ENCODE results near the gene FAM117A.
"Not testable (repeated sequence)": the region's sequence is repeated elsewhere in the genome, so short reads cannot be mapped to it uniquely, and the experiment has no call there.

Gene FAM117A

GRCh38 chr17:49680314-49680713, 83.6 kb downstream of the FAM117A start:
- DNase-seq (ENCODE audit: low read depth in 1 of 2, low spot score in 1 of 2): no peak

GRCh38 chr17:49677933-49678847, 85.7 kb downstream of the FAM117A start, which contains the start of gene SPOP:
Gene SPOP, minus strand, starts transcription at chr17:49678097. Its CDS starts 55,287 bp downstream, at chr17:49622810.
- peak; percentile 98 for DNase-seq (ENCODE audit: low read depth in 1 of 2, low spot score in 1 of 2)

DNA sequence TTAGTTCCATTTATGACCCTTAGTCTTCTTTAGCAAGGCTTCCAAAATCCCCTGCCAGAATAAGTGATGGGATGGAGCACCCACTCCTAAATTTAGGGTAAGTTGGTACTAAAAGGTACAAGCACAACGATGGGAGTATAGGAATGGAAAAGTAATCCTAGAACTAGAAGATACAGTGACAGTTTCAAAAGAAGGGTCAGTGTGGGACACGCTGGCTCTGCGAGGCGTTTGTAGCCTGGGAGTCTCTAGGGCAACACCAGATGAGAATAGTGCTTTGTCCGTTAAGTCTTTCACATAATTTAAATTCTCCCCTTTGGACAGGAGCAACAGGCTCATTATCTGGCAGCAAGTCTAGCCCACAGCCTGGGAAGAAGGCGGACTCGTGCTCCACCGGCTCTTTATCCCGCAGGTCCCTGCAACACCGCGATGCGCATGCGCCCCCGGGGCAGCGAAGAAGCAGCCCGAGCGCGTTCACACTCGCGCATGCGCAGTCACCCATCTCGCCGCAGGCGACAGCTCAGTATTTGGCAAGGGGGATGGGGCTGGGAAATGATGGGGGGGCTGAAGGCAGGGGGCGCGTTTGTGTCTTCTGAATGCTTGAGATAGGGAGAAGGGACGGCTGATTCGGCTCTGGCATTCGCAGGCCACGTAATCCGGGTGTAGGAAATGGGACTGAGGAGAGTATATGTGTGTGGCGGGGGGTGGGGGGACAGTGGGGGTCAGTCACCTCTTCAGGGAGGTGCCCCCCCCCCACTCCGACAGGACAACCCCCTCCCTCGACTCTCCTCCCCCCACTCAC, 86.6 kb downstream of the FAM117A start:
- peak; percentile 94 to 96 for DNase-seq (ENCODE audit: low read depth in 1 of 2, low spot score in 1 of 2)

DNA sequence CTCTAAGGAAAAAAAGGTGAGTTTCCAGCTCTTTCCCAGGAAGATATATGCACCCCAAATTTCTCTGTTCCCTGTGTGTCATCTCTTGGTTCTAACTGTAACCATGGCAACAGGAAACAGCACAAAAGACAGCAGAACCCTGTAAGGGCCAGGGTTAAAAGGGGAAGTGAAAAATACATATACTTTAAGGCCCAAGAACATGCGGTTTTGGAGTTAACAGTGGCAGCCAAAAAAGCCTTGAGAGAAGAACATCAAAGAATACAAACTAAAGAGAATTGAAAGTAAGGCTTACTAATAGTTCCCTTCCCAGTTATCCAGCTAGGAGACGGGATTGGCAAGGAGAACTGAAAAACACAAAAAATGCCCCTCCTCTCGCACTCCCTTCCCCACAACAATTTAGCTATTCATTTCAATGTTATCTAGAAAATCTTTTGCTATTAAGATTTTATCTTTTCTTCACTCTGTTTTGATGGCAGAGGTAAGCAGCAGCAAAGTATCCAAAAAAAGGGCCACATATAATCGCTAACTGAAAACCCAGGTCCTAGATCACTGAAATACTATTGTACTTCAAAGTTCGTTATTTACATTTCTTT, 87.6 kb downstream of the FAM117A start:
- DNase-seq (ENCODE audit: low read depth in 1 of 2, low spot score in 1 of 2): no peak

DNA sequence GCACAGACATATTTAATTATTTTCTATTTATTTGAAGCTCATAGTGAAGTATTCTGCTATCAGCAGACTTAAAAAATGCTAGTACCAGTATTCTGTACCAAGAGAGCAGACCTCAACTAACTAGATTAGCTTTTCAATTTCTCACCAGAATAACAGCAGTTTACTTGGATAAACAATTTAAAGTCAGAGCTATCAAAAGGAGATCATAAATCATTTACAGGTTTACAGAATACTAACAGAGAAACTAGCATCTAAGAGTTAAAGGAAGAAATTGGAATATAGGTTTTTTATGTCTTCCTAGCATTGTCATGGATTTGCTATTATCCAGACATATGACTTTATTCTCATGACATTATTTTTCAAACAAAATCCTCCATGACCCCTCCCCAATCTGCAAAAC, 89.4 kb downstream of the FAM117A start:
- no peak for DNase-seq (ENCODE audit: low read depth in 1 of 2, low spot score in 1 of 2)

DNA sequence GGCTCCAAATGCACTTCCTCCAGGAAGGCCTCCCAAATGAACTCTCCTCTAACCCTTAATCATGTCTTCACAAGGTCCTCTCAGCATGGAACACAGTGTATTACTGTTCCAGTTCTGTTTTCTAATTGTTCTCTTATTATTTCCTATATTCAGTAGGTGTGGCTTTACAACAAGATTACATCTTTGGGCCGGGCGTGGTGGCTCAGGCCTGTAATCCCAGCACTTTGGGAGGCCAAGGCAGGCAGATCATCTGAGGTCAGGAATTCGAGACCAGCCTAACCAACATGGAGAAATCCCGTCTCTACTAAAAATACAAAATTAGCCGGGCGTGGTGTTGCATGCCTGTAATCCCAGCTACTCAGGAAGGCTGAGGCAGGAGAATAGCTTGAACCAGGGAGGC, 90.3 kb downstream of the FAM117A start:
- DNase-seq (ENCODE audit: low read depth in 1 of 2, low spot score in 1 of 2): not testable (repeated sequence)

DNA sequence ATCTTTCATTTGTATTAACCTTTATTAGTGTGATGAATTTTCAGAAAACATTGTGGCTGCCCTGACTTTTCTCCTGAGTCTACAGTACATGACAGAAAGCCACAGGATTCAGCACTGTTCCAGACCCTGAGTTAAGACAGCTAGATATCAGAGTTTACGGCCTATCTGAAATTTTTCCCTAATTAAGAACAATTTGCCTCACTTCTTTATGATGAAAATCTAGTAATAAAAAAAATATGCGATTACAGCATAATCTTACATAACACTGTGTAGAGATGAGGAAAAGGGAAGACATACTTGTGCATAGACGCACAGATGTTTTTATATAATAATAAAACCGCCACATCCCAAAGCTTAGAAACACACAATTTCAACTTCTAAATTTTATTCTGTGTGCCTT, 93.3 kb downstream of the FAM117A start:
- no peak for DNase-seq (ENCODE audit: low read depth in 1 of 2, low spot score in 1 of 2)

DNA sequence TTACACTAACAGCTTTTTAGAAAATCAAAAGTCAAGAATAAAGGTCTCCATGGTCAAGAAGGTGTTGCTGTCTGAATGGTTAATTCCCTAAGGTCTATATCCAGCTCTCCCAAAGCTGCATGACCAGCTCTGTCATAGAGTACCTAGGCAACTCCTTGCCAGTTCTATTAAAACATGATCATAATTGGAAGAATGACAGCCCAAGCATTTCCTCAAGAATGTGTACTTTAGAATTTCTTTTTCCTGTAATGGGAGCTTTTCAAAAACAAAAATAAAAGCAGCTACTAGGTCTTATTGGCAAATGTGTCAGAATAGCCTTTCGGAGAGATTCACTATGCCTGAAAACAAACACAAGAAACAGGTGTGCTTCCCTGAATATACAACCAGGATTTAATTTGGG, 93.9 kb downstream of the FAM117A start:
- DNase-seq (ENCODE audit: low read depth in 1 of 2, low spot score in 1 of 2): no peak

- no peak for DNase-seq (ENCODE audit: low read depth in 1 of 2, low spot score in 1 of 2)
Observed at GRCh38 chr17:49667854-49668253, 96.1 kb downstream of the FAM117A start.

DNA sequence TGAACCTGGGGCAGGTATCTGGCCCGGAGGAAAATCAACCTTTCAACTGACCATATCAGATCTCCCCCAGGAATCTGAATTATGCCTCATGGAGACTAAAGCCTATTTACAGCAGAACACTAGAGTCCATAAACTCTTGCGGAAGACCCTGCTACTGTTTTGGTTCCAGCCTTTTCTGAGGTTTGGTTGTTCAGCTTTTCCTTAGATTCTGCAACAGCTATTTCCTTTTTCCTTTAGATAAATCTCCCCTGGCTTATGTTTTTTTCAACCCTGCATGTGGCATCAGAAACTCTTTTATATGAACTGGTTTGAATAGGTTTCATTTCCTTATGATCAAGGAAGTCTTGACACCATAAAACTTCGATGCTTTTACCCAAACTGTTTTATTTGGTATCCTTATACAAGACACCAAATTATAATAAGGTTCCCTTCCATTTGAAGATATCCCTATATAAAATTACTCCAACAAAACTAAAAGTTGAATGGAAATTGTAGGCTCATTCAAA, 99.2 kb downstream of the FAM117A start:
- DNase-seq (ENCODE audit: low read depth in 1 of 2, low spot score in 1 of 2): no peak
